ENCODE measurements around the gene DEFB119. TPM values are rescaled to one million over a fixed set of nuclear protein-coding genes. Genes with fewer than 3 reads are reported as not detected.

Gene DEFB119
- polyA plus RNA-seq, 3 donors: not detected

Other genes starting within 250 kb of the DEFB119 start
- gene DEFB115, start 132.9 kb downstream of the DEFB119 start, polyA plus RNA-seq (ENCODE audit: insufficient read length in 3 of 3): not detected
- gene DEFB116, start 82.0 kb downstream of the DEFB119 start, polyA plus RNA-seq (ENCODE audit: insufficient read length in 3 of 3): not detected
- not detected for gene DEFB118, start 22.0 kb downstream of the DEFB119 start, polyA plus RNA-seq (ENCODE audit: insufficient read length in 3 of 3)
- gene DEFB121, start 15.6 kb upstream of the DEFB119 start, polyA plus RNA-seq (ENCODE audit: insufficient read length in 3 of 3): not detected
- not detected for gene DEFB123, start 50.0 kb upstream of the DEFB119 start, polyA plus RNA-seq (ENCODE audit: insufficient read length in 3 of 3)
- gene DEFB124, start 84.5 kb upstream of the DEFB119 start, polyA plus RNA-seq (ENCODE audit: insufficient read length in 3 of 3): under 1 TPM in 1 of 3 donors, not detected in 2; 0.70 TPM
- under 1 TPM; 0.34 to 0.49 (median 0.44) TPM for gene REM1, start 84.7 kb upstream of the DEFB119 start, polyA plus RNA-seq (ENCODE audit: insufficient read length in 3 of 3)
- 100 to 1,000 TPM; 139 to 152 (median 151) TPM for gene HM13, start 123.9 kb upstream of the DEFB119 start, polyA plus RNA-seq (ENCODE audit: insufficient read length in 3 of 3)
- 100 to 1,000 TPM; 207 to 230 (median 226) TPM for gene ID1, start 214.7 kb upstream of the DEFB119 start, polyA plus RNA-seq (ENCODE audit: insufficient read length in 3 of 3)
- gene COX4I2, start 247.3 kb upstream of the DEFB119 start, polyA plus RNA-seq (ENCODE audit: insufficient read length in 3 of 3): 1 to 10 TPM; 1.1 to 3.1 (median 1.6) TPM